RWPE1 (cell line): ENCODE data around the gene TPSAB1.

Experiments used
- CTCF ChIA-PET: fragments of 350-600 bp; sonication (Branson Sonifier 250); formaldehyde crosslinking; extraction: SDS; loops from one replicate; lab custom pipeline; 2021; lab: Yijun Ruan, JAX
- POLR2A ChIA-PET: fragments of 400-600 bp; formaldehyde crosslinking; extraction: SDS; loops from one replicate; lab custom pipeline; 2020; ENCODE audit warnings: antibody characterized with exemption; ENCODE audit not compliant: low non-redundant PET; lab: Yijun Ruan, JAX
- DNase-seq: peaks from one replicate; pipeline ENCODE4 v3.0.0; 2012; ENCODE audit warnings: low spot score
- H3K27ac ChIP-seq: fragments of 450-650 bp; 2 replicates; pipeline ENCODE4 v1.5.1; 2017
- CTCF ChIP-seq: fragments of 450-650 bp; conservative IDR thresholded peaks from 2 replicates; pipeline ENCODE4 v1.5.1; 2017; ENCODE audit warnings: low read depth, mild to moderate bottlenecking

The TPSAB1 gene

GRCh38 chr16:1201444-1201843 is 39.1 kb upstream of the TPSAB1 start:
- CTCF ChIA-PET, result interaction anchor here (1.0 kb wide), 1 partner anchor 98 kb away, joined by 3 read pairs; no protein-coding TSS in a partner anchor
- POLR2A ChIA-PET, result no interaction called here
- DNase-seq, result no peak
- no peak for TF ChIP-seq CTCF
- H3K27ac ChIP-seq, result no peak overlapping the region

- no peak overlapping the region for H3K27ac ChIP-seq
- no peak for DNase-seq
- POLR2A ChIA-PET, result no interaction called here
- CTCF ChIA-PET, result interaction anchor here (1.0 kb wide), 1 partner anchor 99 kb away, joined by 3 read pairs; no protein-coding TSS in a partner anchor
- TF ChIP-seq CTCF, result no peak
These were observed 38.2 kb upstream of the TPSAB1 start for GRCh38 chr16:1202274-1202673.

GRCh38 chr16:1204933-1205332 is 35.6 kb upstream of the TPSAB1 start:
- CTCF ChIA-PET, result no interaction called here
- POLR2A ChIA-PET, result no interaction called here

GRCh38 chr16:1206326-1206725 is 34.2 kb upstream of the TPSAB1 start:
- ChIA-PET POLR2A (no interaction called here), CTCF (interaction anchor here (0.7 to 0.9 kb wide), 2 partner anchors 10 to 18 kb away, joined by 3 read pairs; no protein-coding TSS in a partner anchor)
- no peak overlapping the region for H3K27ac ChIP-seq
- no peak for DNase-seq
- no peak for TF ChIP-seq CTCF

More at GRCh38 chr16:1204933-1205332, 35.6 kb upstream of the TPSAB1 start:
- H3K27ac ChIP-seq, result no peak overlapping the region
- DNase-seq, result no peak
- TF ChIP-seq CTCF, result no peak

GRCh38 chr16:1206786-1207185 is 33.7 kb upstream of the TPSAB1 start:
- ChIA-PET POLR2A (no interaction called here), CTCF (interaction anchor here (0.7 kb wide), 1 partner anchor 19 kb away, joined by 3 read pairs; no protein-coding TSS in a partner anchor)
- no peak for TF ChIP-seq CTCF
- H3K27ac ChIP-seq, result no peak overlapping the region
- no peak for DNase-seq

GRCh38 chr16:1208239-1208830 is 32.2 kb upstream of the TPSAB1 start:
- TF ChIP-seq CTCF, result no peak
- POLR2A ChIA-PET, result no interaction called here
- DNase-seq, result no peak
- CTCF ChIA-PET, result interaction anchor here (0.9 kb wide), 1 partner anchor 19 kb away, joined by 3 read pairs; no protein-coding TSS in a partner anchor
- H3K27ac ChIP-seq, result no peak overlapping the region
